CD1c-positive myeloid dendritic cell (primary cell): ENCODE results near the gene GIN1.
"Not testable (repeated sequence)": the region's sequence is repeated elsewhere in the genome, so short reads cannot be mapped to it uniquely, and the experiment has no call there.

Experiments
- DNase-seq: peaks from one replicate; pipeline ENCODE4 v3.0.0-alpha.2; 2016; ENCODE audit errors: extremely low spot score

GIN1 gene

DNA sequence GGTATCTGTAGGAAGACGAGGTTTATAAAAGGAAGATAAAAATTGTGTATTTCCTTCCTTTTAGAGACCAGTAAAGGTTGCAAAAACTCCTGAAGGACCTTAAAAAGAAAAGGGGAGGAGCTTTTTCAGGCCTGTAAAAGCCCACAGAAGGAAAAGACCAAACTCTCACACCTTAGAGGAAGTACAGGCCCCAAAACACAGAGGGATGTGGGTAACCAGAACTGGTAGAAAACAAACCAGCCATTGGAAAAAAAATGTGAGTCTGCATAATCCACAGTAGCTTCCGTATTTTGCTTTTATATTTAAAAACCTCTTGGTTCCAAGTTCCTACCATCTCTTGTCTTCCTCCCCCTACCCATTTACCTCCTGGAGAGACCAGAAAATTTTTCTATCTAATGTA lies 8.5 kb downstream of the GIN1 start:
- DNase-seq = peak; percentile 38

DNA sequence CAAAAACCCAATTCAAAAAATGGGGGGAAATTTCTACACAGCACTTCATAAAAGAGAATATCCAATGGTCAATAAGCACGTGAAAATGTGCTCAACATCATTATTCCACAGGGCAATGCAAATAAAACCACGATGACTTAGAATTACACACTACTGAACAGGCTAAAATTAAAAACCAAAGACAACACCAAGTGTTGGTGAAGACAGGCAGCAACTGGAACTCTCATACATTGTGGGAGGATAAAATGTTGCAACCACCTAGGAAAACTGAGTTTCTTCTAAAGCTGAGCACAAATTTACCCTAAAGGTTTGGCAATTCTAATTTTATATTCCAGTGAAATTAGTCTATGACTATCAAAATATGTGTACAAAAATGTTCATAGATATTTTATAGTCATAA lies 9.5 kb downstream of the GIN1 start:
- no peak for DNase-seq

DNA sequence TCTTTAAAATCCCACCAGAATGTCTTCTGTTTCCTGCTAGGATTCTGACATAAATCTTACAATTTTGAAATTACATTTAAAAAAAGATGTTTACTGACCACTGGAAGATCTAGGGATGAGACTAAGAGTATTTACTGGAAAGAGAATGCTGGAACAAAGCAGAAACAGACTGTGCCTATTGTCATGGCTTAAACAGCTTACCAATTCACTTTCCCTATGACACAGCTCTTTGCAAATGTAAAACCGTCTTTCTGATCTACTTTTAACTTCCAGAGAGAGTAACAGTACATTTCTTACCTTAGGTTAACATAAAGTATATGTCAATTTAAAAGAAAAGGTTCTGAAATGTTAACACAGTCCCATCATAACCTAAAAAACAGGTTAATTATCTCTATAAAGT lies 10.7 kb downstream of the GIN1 start:
- no peak for DNase-seq

DNA sequence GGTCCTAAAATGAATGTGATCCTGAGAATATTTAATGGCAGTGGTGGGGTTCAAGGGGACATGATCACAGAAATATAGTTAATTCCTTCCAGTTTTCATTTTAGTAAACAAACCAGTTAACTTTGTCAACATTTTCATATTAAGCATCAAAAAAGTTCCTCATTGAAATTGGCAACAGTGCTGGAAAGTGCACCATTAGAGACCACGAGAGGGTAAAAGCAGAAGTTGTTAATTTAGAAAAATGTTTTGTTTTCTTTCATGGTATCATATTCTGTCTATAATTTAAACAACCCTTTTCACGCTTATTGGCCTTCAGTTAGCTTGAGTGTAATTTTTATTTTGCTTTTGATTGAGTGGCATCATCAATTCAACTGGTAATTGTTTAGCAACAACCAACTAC lies 11.9 kb downstream of the GIN1 start:
- no peak for DNase-seq

DNA sequence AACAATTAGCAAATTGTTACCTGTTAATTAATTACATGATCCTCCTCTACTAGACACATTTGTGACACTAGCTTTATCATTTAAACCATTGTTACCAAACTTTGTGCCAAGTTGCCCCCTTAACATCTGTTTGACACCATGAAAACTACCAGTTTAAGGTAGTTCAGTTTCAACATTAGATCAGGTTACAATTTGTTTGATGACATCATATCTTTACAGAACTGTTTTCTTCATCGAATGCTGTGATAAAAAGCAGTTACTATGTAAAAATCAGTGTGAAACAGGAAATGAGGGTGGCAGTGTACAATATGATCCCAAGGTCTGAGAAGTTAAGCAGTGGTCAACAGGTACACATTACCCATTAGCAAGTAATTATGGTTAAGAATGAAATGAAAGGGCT lies 17.7 kb downstream of the GIN1 start:
- DNase-seq = no peak

DNA sequence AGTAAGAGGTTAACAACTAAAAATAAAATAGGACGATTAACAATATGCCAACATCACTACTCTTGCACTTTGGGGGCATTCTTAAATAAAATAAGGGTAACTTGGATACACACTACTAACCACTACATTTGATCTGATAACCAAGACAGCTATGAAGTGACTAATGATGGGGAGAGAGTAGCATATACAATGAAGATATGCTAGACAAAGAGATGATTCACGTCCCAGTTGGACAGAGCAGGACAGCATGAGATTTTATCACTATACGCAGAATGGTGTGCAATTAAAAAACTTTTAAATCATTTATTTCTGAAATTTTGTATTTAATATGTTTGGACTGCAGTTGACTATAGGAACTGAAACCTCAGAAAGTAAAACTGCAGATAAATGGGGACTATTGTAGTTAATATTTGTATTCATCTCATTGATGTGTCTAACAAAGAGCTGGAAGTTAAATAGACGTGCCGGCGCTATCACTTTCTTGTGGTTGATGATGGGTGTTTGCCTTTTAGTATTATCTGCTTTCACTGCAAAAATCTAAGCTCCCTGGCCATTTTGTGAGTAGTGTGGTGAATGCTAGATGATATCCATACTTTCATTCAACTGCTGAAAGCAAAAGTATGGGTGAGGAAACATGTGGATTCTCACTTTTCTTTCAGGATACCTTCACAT lies 18.7 kb downstream of the GIN1 start:
- DNase-seq = no peak

DNA sequence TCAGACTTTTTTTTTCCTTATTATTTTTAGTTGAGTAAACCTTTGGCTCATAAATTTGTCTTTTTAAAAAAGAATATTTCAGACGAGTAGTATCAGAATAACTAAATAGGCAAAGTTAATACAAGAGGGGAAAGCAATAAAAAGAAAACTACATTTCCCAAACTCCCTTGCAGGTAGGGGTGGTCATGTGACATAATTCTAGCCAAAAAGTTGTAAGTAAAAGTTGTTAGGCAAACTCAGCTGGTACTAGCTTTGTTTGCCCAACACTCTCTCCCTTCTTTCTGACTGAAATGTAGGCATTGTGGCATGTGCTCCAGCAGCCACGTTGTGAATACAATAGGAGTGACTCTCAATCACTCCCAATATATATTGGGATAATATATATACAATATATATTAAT lies 20.9 kb downstream of the GIN1 start:
- DNase-seq = no peak

DNA sequence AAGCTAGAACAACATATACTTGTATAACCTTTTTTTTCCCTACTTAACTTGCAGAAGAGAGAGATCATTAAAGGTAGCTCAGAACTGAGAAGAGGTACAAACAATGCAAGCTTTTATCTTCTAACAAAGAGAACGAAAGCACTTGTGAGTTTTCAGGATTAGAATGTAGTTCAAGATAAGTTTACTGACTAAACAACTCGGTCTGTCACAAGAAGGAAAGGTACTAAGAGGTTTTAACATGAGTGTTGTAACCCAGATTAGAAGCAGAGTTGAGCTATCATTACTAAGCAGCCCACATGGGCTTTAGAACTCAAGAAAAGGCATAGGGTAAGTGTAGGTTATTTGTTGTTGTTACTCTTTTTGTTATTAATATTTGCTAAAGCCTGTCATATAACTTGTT lies 25.2 kb downstream of the GIN1 start:
- no peak for DNase-seq

DNA sequence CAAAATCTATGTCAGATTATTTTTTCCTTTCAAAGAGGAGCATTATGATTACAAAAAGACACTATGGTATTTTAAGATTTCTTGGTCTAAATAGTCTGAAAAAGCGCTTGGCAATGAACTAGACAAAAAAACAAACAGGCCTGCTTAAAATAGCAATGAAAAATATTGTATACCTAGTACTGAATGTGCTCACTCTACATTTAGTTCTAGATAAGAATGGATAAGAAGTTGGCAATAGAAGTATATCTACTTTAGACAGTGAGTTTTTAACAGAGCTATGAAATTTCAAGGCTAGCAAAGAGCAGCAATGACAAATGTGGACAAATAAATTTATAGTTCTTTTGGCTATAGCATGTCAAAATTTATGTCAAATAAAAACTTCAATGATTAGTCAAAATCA lies 26.2 kb downstream of the GIN1 start:
- DNase-seq = no peak

DNA sequence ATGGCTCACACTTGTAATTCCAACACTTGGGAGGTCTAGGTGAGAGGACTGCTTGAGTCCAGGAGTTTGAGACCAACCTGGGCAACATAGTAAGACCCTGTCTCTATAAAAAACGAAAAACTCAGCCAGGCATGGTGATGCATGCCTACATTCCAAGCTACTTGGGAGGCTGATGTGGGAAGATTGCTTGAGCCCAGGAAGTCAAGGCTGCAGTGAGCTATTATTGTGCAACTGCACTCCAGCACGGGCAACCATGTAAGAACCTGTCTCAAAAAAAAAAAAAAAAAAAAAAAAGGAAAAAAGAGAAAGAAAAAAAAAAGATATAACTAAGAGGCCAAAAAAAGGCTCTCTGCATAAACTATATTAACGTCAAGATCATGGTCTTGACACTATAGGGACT lies 27.3 kb downstream of the GIN1 start:
- no peak for DNase-seq

DNA sequence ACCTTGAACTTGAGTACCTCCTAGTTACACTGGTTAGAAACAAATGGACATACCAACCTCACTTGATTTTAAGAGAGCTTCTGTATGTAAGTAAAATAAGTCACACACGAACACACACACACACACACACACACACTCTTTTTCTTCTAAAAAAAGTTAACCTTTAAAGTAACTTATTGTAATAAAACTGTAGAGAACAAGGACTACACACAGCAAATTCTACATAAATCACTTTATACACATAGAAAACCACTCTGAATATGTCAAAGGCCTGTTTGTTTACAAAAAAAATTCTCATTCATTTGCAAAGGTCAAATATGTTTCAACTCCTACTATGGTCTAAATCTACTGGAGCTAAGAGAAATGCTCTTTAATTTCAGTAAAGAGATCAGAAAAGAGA lies 29.1 kb downstream of the GIN1 start:
- DNase-seq = no peak

DNA sequence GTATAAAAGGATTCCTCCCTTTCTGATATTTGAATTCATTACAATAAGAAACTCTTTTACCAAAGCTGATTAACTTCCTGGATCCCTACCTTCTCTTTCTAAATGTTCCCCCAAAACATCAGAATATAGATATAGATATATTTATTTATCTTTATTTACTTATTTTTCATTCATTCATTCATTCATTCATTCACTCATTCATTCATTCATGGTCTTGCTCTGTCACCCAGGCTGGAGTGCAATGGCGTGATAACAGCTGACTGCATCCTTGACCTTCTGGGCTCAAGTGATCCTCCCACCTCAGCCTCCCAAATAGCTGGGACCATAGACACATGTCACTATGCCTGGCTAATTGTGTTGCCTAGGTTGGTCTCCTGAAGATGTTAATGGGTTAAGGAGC lies 30.7 kb downstream of the GIN1 start:
- no peak for DNase-seq

DNA sequence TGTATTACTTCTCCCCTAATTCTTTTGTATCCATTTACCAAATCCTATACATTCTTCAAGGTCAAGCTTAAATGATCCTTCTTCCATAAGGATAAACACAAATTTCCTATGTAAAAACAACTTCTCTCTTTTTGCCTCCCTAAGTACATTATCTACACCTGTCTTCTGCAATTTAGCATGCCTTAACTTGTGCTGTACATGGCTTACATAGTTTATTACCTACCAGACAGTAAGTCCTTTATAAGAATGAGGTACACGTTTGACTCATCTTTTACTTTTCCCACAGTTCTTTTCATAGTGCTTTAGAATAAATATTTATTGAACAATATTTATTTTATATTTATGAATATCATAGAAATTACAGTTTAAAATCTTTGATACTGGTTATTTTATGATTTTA lies 33.4 kb downstream of the GIN1 start:
- DNase-seq = no peak

DNA sequence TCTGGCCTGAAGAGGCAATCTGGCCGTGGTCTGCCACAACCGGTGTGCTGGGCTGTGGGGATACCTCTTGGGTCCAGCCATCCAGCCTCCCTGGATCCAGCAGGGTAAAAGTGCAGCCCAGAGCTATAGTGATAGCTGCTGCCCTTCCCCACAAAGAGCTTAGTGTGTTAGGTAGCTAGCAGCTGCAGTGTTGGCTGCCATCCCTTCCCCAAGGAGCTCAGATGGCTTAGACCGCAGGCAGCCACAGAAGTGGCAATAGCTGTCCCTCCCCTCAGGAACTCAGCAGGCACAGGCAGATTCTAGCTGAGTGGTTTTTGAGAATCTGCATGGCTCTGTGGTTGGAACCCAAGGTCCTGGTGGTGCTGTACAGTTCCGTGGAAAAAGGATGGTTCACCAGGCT lies 40.1 kb downstream of the GIN1 start:
- DNase-seq = no peak

DNA sequence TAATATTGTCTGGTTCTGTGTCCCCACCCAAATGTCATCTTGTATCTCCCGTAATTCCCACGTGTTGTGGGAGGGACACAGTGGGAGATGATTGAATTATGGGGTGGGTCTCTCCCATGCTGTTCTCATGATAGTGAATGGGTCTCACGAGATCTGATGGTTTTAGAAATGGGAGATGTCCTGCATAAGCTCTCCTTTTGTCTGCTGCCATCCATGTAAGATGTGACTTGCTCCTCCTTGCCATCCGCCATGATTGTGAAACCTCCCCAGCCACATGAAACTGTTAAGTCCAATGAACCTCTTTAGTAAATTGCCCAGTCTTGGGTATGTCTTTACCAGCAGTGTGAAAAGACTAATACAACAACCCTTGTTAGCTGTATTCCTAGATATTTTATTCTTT lies 44.5 kb downstream of the GIN1 start:
- DNase-seq = no peak

DNA sequence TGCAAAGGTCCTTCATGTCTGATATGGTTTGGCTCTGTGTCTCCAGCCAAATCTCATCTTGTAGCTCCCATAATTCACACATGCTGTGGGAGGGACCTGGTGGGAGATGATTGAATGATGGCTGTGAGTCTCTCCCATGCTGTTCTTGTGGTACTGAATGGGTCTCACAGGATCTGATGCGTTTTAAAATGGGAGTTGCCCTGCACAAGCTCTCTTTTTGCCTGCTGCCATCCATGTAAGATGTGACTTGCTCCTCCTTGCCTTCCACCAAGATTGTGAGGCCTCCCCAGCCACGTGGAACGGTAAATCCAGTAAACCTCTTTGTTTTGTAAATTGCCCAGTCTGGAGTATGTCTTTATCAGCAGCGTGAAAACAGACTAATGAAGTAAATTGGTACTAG lies 46.4 kb downstream of the GIN1 start:
- not testable (repeated sequence) for DNase-seq

DNA sequence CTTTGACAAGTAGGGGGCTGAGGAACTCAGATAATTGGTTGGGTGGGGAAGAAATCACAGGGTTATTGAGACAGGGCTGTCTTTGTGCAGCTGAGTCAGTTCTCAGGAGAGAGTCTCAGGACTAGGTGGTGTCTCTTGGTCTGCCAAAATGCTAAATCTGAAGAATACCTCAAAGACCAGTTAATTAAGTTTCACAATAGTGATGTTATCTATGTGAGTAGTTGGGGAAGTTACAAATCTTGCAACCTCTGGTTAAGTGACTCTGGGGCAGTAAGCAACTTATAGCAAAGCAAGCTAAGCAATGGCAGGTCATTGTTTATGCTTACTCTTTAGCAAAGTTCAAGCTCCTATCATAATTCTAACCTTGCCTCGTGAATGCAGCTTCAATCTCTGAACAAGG lies 53.6 kb downstream of the GIN1 start:
- DNase-seq = no peak

DNA sequence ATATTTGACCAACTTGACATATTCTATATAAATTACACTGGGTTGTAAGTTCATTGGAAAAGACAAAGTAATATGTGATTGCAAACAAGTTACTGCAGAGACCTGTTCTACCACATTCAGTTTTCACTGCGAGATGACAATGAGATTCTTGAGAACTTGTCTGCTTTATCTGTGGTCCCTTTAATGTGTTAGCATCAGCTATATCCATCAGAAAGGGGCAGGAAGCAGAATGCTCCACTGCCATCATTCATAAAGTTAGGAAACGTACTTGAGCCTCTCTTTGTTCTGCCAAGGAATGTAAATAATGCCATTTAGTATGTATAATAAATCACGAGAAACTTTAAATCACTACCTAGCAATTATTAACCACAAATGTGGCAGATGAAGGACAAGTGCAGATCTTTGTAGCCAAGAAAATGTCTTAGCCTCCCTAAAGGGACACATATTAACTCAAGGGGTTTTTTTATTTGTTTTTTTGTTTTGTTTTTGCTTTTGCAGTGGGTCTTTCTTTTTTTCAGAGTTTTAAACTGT lies 59.4 kb downstream of the GIN1 start:
- no peak for DNase-seq

DNA sequence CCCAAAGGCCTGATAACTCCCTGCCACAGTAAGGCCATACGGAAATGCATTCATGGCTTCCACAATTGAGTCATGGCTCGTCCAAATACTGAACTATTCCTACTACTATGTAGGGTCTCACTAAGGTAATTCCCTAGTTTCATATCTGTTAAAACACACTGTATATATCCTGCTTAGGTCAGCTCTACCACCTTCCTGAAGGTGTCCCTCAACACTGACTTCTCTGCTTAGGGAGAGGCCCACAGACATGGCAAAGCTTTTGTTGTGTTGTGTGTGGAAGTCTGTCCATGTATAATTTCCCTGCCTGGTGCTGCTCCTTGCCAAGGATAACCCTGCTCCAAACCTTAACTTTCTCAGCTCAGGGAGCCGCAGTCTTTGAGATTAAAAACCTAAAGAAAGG lies 60.4 kb downstream of the GIN1 start:
- DNase-seq = no peak

DNA sequence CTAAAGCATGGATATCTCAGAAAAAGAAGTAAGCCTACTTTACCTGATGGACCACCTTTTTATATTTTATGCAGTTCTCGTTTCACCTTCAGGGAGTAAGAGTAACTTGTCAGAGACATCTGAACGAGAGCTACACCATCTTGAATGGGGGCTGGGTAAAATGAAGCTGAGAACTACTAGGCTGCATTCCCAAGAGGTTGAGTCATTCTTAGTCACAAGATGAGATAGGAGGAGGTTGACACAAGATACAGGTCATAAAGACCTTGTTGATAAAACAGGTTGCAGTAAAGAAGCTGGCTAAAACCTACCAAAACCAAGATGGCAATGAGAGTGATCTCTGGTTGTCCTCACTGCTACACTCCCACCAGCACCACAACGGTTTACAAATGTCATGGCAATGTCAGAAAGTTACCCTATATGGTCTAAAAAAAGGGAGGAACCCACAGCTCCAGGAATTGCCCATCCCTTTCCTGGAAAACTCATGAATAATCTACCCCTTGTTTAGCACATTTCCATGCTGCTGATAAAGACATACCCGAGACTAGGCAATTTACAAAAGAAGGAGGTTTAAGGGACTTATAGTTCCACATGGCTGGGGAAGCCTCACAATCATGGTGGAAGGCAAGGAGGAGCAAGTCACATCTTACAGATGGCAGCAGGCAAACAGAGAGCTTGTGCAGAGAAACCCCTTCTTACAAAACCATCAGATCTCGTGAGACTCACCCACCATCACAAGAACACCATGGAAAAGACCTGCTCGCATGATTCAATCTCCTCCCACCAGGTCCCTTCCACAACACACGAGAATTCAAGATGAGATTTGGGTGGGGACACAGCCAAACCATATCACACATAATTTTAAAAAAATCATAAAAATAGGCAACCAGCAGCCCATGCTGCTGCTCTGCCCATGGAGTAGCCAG lies 62.5 kb downstream of the GIN1 start:
- DNase-seq = no peak

DNA sequence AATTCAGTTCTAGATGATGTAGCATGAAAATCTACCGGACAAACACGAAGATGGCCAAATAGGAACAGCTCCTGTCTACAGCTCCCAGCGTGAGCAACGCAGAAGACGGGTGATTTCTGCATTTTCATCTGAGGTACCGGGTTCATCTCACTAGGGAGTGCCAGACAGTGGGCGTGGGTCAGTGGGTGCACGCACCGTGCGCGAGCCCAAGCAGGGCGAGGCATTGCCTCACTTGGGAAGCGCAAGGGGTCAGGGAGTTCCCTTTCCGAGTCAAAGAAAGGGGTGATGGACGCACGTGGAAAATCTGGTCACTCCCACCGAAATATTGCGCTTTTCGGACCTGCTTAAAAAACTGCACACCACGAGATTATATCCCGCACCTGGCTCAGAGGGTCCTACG lies 73.2 kb downstream of the GIN1 start:
- not testable (repeated sequence) for DNase-seq

DNA sequence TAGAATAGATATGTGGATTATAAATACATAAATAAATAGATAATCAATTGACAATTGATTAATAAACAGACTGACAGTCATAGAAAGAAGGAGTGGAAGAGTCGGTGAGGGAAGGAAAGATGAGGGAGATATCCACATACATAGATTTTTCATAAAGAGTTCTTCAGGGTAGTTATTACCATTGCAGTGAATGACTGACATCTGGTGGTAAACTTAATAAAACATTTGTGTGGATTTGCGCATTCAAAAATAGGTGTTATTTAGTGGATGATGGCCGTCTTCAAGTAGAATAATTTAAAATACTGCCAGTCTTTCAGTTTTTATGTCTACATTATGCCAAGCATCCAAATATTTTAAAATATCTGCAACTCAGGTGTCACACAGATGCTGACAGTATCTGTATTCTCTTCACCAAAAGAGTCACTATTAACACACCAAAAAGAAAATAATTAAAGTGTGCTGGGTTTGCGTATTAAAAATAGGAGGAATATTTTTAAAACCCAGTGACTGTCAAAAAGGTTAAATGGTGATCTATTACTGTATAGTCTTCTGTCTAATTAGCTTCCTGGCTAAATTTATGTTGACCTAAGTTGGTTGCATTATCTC lies 78.8 kb downstream of the GIN1 start:
- peak; percentile 30 for DNase-seq
